Hepatocyte (in vitro differentiated cells): Measurements from ENCODE around the gene SUCLG2. TPM values are rescaled to one million over a fixed set of nuclear protein-coding genes. Genes with fewer than 3 reads are reported as not detected.

Experiments used
- DNase-seq: peaks from one replicate; pipeline ENCODE4 v3.0.0-alpha.2; 2016; ENCODE audit warnings: low spot score
- H2AFZ ChIP-seq: fragments of 200-600 bp; sonication (generic); 2 replicates; pipeline ENCODE4 v1.6.0; 2016; ENCODE audit warnings: antibody characterized with exemption, mild to moderate bottlenecking
- H3K27ac ChIP-seq: fragments of 200-600 bp; sonication (generic); 2 replicates; pipeline ENCODE4 v1.5.1; 2016; ENCODE audit warnings: mild to moderate bottlenecking
- H3K27me3 ChIP-seq: fragments of 200-600 bp; sonication (generic); 2 replicates; pipeline ENCODE4 v1.6.1; 2016
- H3K36me3 ChIP-seq: fragments of 200-600 bp; sonication (generic); replicated peaks from 2 replicates; pipeline ENCODE4 v1.5.1; 2016; ENCODE audit warnings: low read depth; ENCODE audit not compliant: insufficient read depth
- H3K4me1 ChIP-seq: fragments of 200-600 bp; sonication (generic); 2 replicates; pipeline ENCODE4 v1.5.1; 2016; ENCODE audit warnings: mild to moderate bottlenecking, moderate library complexity; ENCODE audit not compliant: insufficient read depth
- H3K4me2 ChIP-seq: fragments of 200-600 bp; sonication (generic); 2 replicates; pipeline ENCODE4 v1.6.0; 2016
- H3K4me3 ChIP-seq: fragments of 200-600 bp; sonication (generic); 2 replicates; pipeline ENCODE4 v1.5.1; 2016; ENCODE audit warnings: mild to moderate bottlenecking
- H3K79me2 ChIP-seq: fragments of 200-600 bp; sonication (generic); 2 replicates; pipeline ENCODE4 v1.6.0; 2017; ENCODE audit warnings: mild to moderate bottlenecking
- H3K9me2 ChIP-seq: fragments of 200-600 bp; sonication (generic); replicated peaks from 2 replicates; pipeline ENCODE4 v1.6.0; 2017; ENCODE audit warnings: mild to moderate bottlenecking; ENCODE audit not compliant: insufficient read depth
- H3K9me3 ChIP-seq: fragments of 200-600 bp; sonication (generic); 2 replicates; pipeline ENCODE4 v1.5.1; 2016; ENCODE audit warnings: low read depth, mild to moderate bottlenecking
- H4K20me1 ChIP-seq: fragments of 200-600 bp; sonication (generic); 2 replicates; pipeline ENCODE4 v1.6.0; 2016; ENCODE audit warnings: mild to moderate bottlenecking; ENCODE audit not compliant: insufficient read depth, poor library complexity, severe bottlenecking
- CTCF ChIP-seq: fragments of 200-600 bp; sonication (generic); IDR thresholded peaks from 2 replicates; pipeline ENCODE4 v1.5.1; 2016; ENCODE audit warnings: antibody characterized with exemption, mild to moderate bottlenecking; ENCODE audit not compliant: poor library complexity
- EZH2 ChIP-seq: fragments of 200-600 bp; sonication (generic); IDR thresholded peaks from 2 replicates; pipeline ENCODE4 v1.6.1; 2016; ENCODE audit warnings: antibody characterized with exemption, mild to moderate bottlenecking, borderline replicate concordance
- EZH2phosphoT487 ChIP-seq: fragments of 200-600 bp; sonication (generic); IDR thresholded peaks from one replicate; pipeline ENCODE4 v1.6.1; 2018; ENCODE audit warnings: antibody characterized with exemption, mild to moderate bottlenecking, low read depth, moderate library complexity; ENCODE audit not compliant: unreplicated experiment, severe bottlenecking
- WGBS: methylation state at CpG from one replicate; pipeline ENCODE4 v1.1.6; 2016; ENCODE audit warnings: low lambda C conversion rate; ENCODE audit errors: missing lambda C conversion rate; 5-methylcytosine and 5-hydroxymethylcytosine counted together
- polyA plus RNA-seq: library from polyadenylated mRNA; unstranded; fragments of >200 nt; fragmentation: Nextera tagmentation; extraction: Ambion mirVana; gene quantifications from 2 replicates; pipeline ENCODE4 v1.2.1, GENCODE V29; 2016
- total RNA-seq: library from RNA; depleted of rRNA; stranded (reverse); fragments of >200 nt; gene quantifications from 2 replicates; pipeline ENCODE4 v1.2.3, GENCODE V29; 2014

Gene SUCLG2
- total and polyA plus RNA-seq, 2 experiments from 2014 or later, result 58.0 to 94.2 TPM

- TF ChIP-seq EZH2, result no peak
- TF ChIP-seq EZH2phosphoT487, result no peak
- no peak for TF ChIP-seq CTCF
- WGBS, result 81% methylated on average over 2 of the region's 2 CpGs
- Histone ChIP-seq H3K4me2 (no peak overlapping the region), H3K27ac (no peak overlapping the region), H3K79me2 (no peaks in the 10 kb centered on the region), H3K4me1 (no peaks in the 10 kb centered on the region), H3K36me3 (no peaks in the 10 kb centered on the region), H3K9me3 (no peaks in the 10 kb centered on the region), H3K4me3 (no peak overlapping the region), H2AFZ (no peak overlapping the region), H3K9me2 (no peaks in the 10 kb centered on the region), H4K20me1 (no peaks in the 10 kb centered on the region), H3K27me3 (no peaks in the 10 kb centered on the region)
- DNase-seq, result no peak
Measured at GRCh38 chr3:67516496-67516895, 137.9 kb downstream of the SUCLG2 start.

DNA sequence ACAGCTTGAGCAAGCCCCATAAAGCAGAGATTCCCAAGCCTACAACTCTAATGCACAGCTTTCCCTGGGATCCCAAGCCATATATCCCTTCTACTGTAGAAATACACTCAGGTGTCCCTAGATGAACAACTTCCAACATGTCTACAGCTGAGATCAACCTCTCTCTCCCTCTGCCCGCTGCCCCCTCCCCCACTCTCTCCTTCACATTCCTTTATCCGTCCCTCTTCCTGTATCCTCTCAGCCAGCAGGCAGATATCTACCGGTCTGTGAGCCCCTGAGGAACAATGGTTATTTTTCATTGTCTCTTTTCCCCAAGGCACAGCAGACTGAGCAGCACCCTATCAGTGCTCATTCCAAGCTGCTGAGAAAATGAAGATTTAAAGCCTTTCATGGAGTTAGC lies 138.6 kb downstream of the SUCLG2 start:
- Histone ChIP-seq H3K4me3 (no peak overlapping the region), H3K27me3 (no peaks in the 10 kb centered on the region), H3K79me2 (no peaks in the 10 kb centered on the region), H3K9me2 (no peaks in the 10 kb centered on the region), H4K20me1 (no peaks in the 10 kb centered on the region), H3K4me2 (no peak overlapping the region), H3K36me3 (no peaks in the 10 kb centered on the region), H3K4me1 (no peaks in the 10 kb centered on the region), H3K9me3 (no peaks in the 10 kb centered on the region), H2AFZ (no peak overlapping the region), H3K27ac (no peak overlapping the region)
- 62% methylated on average over 3 of the region's 3 CpGs for WGBS
- TF ChIP-seq CTCF, result no peak
- TF ChIP-seq EZH2, result no peak
- DNase-seq, result no peak

DNA sequence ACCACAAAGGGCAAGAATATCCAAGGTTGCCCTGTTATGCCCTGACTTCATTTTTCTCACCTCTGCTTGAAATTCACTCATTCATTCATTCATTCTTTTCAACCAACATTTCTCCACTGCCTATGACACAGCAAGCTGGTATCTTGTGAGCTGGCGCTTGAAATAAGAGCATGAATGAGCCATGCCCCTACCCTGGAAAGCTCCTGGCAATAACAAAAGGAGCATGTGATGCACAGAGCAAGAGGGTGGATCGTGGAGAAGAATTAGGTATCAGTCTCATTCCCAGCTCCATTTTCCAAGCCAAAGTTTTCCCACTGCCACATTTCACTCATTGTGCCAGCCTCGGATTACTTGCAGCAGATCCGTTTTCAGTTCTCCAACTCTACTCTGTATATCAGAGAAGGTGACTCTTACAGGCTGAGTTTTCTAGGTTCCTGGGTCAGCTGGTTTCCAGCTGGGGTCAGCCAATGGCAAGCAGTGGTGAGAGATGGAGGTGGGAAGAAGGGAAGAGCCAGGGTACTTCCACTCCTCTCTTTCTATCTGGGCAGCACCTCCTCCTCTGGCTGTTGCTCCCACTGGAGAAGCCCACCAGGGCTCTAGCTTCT lies 144.8 kb downstream of the SUCLG2 start:
- H3K9me2 ChIP-seq, result no peaks in the 10 kb centered on the region
- H2AFZ ChIP-seq, result no peak overlapping the region
- no peaks in the 10 kb centered on the region for H3K27me3 ChIP-seq
- H3K4me3 ChIP-seq, result no peak overlapping the region
- TF ChIP-seq EZH2phosphoT487 (no peak), CTCF (no peak), EZH2 (no peak)
- no peaks in the 10 kb centered on the region for H3K4me1 ChIP-seq
- WGBS, result 96% methylated on average over 4 of the region's 4 CpGs
- H4K20me1 ChIP-seq, result no peaks in the 10 kb centered on the region
- no peaks in the 10 kb centered on the region for H3K36me3 ChIP-seq
- no peaks in the 10 kb centered on the region for H3K9me3 ChIP-seq
- DNase-seq, result no peak
- no peaks in the 10 kb centered on the region for H3K79me2 ChIP-seq
- no peak overlapping the region for H3K27ac ChIP-seq
- H3K4me2 ChIP-seq, result no peak overlapping the region

GRCh38 chr3:67507584-67507983 lies 146.8 kb downstream of the SUCLG2 start:
- no peak overlapping the region for H3K4me3 ChIP-seq
- H3K27me3 ChIP-seq, result no peaks in the 10 kb centered on the region
- no peak overlapping the region for H2AFZ ChIP-seq
- no peak for TF ChIP-seq EZH2
- TF ChIP-seq EZH2phosphoT487, result no peak
- no peak for TF ChIP-seq CTCF
- H3K4me1 ChIP-seq, result no peaks in the 10 kb centered on the region
- no peaks in the 10 kb centered on the region for H3K9me3 ChIP-seq
- H3K79me2 ChIP-seq, result no peaks in the 10 kb centered on the region
- H3K9me2 ChIP-seq, result no peaks in the 10 kb centered on the region
- no peak overlapping the region for H3K4me2 ChIP-seq
- no peak overlapping the region for H3K27ac ChIP-seq
- DNase-seq, result no peak
- no peaks in the 10 kb centered on the region for H3K36me3 ChIP-seq
- no peaks in the 10 kb centered on the region for H4K20me1 ChIP-seq
- WGBS, result 87% methylated on average over 4 of the region's 4 CpGs
